NCI-H1048 (cell line): ENCODE measurements around the gene PTPRN2.

Experiments used
- DNase-seq: peaks from one replicate; lab custom pipeline; 2025; lab: John Stamatoyannopoulos, UW

Gene PTPRN2

GRCh38 chr7:157760004-157760730 is 827.5 kb downstream of the PTPRN2 start:
- no peak for DNase-seq

- DNase-seq = no peak
These were observed 828.3 kb downstream of the PTPRN2 start for GRCh38 chr7:157759246-157759805.

- no peak for DNase-seq
These were observed 829.0 kb downstream of the PTPRN2 start for GRCh38 chr7:157758468-157759245.

- DNase-seq = no peak
These were observed 829.7 kb downstream of the PTPRN2 start for GRCh38 chr7:157757776-157758467.

- DNase-seq = no peak
These were observed 830.4 kb downstream of the PTPRN2 start for GRCh38 chr7:157757211-157757610.

GRCh38 chr7:157755741-157756140 is 831.9 kb downstream of the PTPRN2 start:
- DNase-seq = no peak

GRCh38 chr7:157754416-157754790 is 833.2 kb downstream of the PTPRN2 start:
- DNase-seq = no peak

- DNase-seq = no peak
These were observed 833.8 kb downstream of the PTPRN2 start for GRCh38 chr7:157753713-157754415.

- no peak for DNase-seq
These were observed 834.8 kb downstream of the PTPRN2 start for GRCh38 chr7:157752832-157753291.

- no peak for DNase-seq
These were observed 835.5 kb downstream of the PTPRN2 start for GRCh38 chr7:157751951-157752673.

- DNase-seq = no peak
These were observed 836.2 kb downstream of the PTPRN2 start for GRCh38 chr7:157751406-157751805.

GRCh38 chr7:157750291-157750690 is 837.3 kb downstream of the PTPRN2 start:
- no peak for DNase-seq

- no peak for DNase-seq
These were observed 841.6 kb downstream of the PTPRN2 start for GRCh38 chr7:157745721-157746709.

GRCh38 chr7:157744786-157745601 is 842.6 kb downstream of the PTPRN2 start:
- DNase-seq = no peak

GRCh38 chr7:157743781-157744525 is 843.7 kb downstream of the PTPRN2 start:
- DNase-seq = no peak

GRCh38 chr7:157740251-157740798 is 847.3 kb downstream of the PTPRN2 start:
- DNase-seq = no peak

GRCh38 chr7:157739650-157740049 is 848.0 kb downstream of the PTPRN2 start:
- no peak for DNase-seq

GRCh38 chr7:157739031-157739430 is 848.6 kb downstream of the PTPRN2 start:
- DNase-seq = no peak
